NAMALWA (cell line): ENCODE data around the gene ARAP2.

ENCODE experiments used
- DNase-seq: peaks from one replicate; pipeline ENCODE4 v3.0.0-alpha.2; 2015; ENCODE audit warnings: low spot score

Gene ARAP2

DNA sequence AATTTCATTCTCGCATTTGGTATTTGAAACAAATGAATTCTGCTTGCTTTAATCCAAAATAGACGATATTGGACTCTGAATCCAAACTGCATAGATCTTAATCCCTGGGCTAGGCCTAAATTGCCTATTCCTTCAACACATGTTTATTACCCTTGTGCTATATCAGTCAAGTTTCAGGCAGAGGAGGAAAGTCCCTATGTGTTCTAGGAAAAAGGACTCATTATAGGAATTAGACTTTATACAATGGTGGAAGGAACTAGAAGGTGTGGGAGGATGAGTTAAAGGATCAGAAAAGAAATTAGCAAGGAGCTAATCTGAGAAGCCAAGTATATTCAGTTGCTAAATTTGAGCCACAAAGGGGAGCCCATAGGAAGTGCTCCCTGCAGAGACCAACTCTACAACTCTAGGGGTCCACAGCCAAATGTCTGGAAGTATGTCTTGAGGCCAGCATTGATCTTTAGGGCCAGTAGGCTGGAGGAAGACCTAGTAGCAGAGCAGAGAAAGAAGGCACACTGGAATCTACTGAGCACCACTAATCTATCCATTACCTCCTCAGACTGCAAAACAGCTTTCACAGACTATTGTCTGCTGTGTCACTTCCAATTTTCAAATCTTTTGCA, 20.0 kb upstream of the ARAP2 start:
- DNase-seq = no peak

DNA sequence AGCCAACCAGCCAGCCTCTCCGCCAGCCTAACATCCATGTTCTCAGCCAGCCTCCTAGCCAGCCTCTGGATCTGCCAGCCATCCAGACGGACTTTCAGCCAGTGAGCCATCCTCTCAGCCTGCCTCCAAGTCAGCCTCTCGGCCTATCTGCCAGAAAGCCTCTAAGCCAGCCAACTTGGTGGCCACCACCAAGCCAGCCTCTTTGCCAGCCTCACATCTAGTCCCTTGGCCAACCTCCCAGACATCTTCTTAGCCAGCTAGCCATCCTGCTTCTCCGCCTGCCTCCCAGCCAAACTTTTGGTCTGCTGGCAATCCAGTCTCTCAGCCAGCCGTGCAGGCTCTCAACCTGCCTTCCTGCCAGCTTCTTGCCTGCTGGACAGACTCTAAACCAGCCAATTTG, 16.4 kb upstream of the ARAP2 start:
- no peak for DNase-seq

DNA sequence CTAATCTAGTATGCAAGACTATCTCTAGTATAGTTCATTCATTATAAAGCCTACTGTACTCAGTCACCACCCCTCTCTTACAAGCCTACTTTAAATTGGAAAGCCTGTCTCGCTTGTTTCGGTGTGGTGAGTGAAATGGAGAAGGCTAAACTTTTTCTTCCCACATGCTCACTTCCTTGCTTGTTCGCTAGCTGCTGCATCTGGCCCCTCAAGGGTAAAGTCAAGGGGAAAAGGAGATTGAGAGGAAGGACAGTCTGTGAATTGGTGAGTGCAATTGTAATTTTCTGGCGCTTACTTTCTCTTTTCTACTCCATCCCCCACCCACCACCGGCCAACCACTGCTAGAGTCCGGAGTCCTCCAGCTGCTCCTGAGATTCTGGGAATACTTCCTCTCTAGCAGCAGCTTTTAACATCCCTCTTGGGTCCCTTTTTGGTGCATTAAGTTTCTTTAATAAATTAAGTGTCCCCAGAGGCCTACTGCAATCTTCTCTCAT, 12.1 kb upstream of the ARAP2 start:
- DNase-seq = peak; percentile 12

DNA sequence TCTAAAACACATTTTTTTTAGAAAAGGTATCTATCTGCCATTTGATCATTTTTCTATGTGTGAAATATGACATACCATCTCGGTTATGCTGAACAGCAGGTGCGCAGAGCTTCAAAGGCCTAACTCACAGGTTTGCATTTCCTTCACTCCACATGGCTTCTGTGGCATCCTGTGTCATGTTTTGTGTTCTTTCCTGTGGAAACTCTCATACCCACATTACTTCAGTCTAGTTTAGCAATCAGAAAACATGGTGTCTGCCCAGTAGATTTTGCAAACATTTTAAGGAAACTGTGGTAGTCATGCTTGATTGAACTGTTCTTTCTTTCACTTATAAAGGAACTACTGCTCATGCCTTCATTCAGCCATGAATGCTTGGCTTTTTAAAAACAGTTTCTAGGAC, 11.3 kb upstream of the ARAP2 start:
- DNase-seq = peak; percentile 61

DNA sequence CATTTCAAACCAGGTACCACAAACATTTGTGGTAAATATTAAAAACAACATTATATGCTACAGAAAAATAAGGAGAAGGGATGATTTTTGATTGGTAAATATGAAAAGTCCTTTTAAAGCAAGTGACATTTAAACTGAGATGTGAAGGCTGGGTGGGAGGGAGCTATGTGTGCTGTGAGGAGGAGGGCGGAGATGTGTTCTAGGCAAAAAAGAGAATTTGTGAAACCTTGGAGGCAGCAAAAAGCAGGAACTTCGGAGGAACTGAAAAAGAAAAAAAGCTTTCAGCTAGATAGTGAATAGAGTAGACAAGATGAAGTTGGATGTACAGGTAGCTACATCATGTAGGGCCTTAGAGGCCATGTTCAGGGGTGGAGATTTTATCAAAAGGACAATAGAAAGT, 10.1 kb upstream of the ARAP2 start:
- no peak for DNase-seq

DNA sequence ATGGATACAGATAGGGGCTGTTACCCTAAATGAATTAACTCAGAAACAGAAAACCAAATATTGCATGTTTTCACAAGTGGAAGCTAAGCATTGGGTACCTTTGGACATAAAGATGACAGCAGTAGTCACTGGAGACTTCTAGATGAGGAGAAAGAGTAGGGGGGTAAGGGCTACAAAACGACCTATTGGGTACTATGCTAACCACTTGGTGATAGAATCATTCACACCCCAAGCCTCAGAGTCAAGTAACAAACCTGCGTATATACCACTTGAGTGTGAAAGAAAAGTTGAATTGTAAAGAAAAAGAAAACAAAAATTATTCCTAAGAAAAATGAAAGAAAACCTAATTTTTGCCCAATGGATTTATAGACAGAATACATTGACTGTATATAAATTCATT, 7.7 kb upstream of the ARAP2 start:
- no peak for DNase-seq

DNA sequence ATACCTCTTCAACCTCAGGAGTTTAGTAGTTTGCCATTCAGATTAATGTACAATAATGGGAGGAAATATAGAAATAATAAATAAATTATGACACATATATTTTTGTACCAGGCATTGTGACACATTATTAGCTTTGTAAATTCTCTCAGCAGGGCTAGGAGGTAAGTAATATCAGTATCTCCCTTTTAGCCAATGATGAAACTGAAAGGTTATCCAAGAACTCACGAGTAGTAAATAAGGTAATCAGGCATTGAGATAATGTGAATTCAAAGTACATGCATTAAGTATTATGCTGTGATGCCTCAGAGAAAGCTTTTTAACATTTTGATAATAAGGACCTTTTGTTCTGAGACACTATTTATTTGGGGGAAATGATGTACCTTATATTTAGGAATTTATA, 5.3 kb upstream of the ARAP2 start:
- DNase-seq = no peak

DNA sequence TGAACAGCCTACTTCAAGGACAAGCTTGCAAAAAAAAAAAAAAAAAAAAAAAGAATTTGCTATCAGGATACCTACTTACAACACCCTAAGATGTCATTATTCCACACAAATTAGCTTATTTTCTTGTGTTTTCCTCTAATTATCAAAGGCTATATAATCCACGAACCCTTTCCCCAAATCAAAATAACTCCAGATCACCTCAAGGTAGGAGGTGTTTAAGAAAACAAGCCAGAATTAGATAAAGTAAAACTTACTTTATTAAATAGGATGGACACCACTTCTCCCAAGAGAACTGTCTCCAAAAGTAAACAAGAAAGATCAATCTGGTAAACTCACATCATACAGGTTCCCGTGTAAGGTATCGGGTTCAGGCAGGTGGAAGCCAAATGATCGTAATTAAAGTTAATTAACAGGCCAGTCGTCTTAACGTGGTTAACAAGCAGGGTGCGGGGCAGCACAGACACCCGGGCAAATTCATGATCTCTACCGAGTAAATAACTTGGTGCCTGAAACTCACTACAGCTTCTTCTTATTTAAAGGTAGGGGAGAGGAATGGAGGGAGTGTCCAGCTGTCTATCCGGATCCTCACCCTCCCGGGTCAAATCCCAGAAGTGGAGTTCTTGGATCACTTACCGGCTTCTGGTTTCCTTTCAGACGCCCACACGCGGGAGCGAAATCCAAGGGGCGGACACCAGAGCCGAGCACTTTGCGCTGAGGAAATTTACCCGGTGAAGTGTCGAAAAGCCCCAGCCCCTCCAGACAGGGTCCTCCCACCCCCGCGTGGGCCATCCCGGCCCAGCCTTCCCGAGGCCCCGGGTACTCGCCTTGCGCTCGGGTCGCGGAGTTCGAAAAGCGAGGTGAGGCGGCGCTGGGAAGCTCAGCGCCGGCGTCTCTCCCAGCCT, 708 bp downstream of the ARAP2 start:
- peak; percentile 66 for DNase-seq

DNA sequence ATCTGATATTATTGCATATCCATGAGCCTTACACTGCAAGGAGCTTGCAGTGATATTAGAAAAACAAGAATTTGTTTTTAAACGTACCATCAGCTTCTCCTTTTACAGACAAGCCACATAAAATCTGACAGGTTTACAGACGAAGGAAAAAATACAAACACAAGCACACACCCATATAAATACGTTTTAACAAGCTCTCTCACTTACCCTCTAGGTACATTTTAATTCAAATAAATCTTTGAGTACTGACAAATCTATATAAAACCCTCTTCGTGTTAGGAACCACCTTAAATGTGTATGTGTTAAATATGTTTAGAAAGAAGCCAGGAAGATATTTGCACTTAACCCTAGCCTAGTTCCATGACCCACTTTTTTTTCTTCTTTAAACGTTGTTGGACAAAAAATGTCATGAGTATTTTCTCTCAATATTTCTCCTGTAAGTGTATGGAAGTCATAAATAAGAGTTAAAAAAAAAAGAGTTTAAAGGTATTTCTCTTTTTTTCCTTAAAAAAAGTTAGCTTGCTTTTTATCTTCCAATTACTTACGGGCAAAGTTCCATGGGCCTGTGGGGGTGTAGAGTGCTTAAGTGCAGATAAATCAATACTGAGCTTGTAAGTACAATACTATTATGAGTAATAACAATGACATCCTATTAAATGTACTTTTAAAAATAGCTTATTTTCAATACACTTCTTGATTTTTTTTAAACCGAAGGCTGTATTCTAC, 1.5 kb downstream of the ARAP2 start:
- DNase-seq = peak; percentile 41

DNA sequence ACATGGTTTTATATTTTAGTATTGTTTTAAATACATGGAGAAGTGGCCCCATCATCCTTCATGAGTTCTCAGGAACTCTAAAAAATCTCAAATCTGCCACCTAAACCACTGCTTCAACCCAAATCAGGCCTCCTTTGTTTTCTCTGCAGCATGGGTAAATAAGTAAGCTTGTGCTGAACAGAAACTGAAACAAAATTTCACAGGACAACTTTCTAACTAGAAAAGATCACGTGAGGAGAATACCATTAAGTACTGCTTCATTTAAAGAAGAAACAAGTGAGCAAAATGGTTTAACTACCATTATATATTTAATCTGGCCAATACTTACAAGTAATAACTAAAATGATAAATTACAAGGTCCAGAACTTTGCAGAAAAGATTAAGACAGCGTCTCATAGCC, 2.5 kb downstream of the ARAP2 start:
- DNase-seq = peak; percentile 79

DNA sequence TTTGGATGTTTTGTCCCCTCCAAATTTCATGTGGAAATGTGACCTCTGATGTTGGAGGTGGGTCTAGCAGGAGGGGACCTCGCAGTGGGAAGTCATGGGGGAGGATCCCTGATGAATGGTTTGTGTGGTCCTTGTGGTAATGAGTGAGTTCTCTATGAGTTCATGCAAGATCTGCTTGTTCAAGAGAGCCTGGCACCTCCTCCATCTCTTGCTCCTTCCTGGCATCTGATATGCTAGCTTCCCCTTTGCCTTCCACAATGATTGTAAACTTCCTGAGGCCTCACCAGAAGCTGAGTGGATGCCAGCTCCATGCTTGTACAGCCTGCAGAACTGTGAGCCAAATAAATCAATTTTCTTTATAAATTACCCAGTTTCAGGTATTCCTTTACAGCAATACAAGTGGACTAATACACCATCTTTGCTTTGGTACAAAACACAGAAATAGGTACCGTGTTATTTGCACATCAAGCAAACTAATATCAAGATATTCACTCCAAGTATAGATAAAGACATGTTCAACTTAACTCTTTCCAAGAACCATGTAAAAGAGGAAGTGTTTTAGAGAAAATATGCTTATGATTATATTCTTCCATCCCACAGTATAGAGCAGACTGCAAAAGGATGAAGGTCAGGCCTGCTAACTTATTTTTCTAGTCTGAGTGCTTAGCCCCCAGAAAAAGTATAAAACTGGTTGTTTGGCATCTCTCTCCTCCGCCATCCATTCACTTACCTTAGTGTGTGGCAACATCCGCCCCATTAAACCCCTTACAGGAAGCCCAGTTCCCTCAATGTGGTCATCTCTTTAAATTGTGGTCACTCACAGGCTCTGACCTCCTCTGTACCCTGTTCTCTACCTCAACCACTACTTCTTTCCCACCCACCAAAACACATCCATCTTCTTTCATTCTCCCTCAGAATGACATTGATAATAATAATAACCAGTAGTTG, 6.7 kb downstream of the ARAP2 start:
- DNase-seq = no peak

DNA sequence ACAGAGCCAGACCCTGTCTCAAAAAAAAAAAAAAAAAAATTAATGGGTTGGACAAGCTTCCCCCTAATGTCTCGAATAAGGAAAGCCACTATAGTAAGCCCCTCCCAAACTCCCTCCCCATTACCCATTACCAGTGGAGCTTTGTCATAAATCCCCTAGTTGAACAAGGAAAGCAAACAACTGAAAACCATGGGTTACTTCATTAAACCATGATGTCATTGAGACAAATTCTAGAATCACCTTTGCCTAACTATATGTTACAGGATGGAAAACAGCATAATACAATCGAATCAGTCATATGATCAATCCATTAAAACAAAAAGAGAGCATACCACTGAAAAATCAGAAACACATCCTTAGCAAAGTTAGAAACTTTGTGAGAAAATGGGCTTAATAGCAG, 8.2 kb downstream of the ARAP2 start:
- no peak for DNase-seq

DNA sequence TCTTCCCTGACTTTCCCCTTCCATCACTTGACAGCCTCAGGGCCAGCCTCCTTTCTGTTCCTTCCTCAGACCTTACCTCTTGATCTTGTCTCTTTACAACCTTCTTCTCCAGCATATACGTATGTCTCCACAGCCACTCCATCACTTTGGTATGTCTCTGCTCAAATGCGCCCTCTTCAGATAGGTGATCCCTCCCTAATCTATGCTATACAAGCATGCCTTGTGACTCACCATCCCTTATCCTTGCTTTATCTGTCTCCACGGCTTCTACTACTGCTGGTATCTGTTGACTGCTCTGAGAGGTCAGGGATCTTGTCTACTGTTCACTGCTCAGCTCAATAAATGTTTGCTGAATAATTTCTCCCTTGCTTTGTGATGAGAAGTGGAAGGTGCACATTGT, 9.0 kb downstream of the ARAP2 start:
- DNase-seq = no peak

DNA sequence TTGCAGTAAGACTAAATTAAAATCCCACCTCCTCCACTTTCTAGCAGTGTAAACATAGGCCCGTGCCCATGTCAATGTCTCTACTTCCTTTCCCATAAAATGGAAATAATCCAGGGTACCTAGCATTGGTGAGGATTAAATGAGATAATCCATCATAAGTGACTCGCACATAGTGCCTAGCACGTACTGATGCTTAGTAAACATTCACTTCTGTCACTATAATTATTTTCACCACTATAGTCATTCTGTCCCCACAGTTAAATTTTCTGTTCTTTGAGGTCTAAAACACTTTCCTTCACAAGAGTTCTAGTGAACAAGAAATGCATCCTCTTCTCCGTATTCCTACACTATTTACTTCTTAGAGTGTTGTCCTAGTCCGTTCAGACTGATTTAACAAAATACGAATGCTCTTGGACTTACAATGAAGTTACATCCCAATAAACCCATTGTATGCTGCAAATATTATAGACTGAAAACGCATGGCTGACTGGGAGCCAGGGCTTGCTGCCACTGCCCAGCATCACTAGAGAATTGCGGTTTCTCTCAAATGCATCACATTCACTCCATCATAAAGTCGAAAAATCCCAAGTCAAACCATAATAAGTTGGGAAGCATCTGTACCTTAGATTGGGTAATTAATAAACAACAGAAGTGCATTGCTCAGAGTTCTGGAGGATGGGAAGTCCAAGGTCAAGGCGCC, 10.6 kb downstream of the ARAP2 start:
- DNase-seq = no peak

DNA sequence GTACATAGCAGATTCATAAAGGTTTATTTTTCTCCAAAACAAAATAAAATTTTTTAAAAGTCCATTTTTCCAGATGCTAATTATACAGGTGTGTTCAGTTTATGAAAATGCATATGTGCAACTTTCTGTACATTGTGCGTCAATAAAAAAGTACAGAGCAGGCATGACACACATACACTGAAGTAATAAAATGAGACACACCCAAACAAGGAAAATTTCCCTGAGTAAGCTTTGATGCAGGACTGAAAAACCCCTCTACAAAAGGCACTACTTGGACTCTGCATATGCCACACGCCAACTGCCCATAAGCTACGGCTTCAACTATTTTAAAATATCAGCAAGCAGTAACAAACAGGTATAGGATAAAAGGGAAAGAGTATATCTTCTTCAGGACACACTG, 13.8 kb downstream of the ARAP2 start:
- DNase-seq = no peak

DNA sequence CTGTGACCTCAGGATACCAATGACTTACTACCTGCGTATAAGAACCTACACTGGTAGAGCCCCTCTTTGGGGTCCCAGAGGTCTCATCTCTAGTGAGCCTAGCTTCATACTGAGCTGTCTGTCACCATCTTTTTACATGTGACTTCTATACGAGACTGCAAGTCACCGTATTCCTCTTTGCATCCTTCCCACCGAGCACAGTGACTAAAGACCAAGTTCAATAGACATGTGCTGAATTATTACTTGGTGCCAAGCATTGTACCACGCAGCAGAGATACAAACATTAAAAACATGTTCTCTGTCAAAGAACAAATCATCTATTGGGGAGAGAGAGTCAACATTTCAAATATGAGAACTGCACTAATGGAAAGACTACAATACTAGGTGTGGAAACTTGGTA, 16.4 kb downstream of the ARAP2 start:
- no peak for DNase-seq

DNA sequence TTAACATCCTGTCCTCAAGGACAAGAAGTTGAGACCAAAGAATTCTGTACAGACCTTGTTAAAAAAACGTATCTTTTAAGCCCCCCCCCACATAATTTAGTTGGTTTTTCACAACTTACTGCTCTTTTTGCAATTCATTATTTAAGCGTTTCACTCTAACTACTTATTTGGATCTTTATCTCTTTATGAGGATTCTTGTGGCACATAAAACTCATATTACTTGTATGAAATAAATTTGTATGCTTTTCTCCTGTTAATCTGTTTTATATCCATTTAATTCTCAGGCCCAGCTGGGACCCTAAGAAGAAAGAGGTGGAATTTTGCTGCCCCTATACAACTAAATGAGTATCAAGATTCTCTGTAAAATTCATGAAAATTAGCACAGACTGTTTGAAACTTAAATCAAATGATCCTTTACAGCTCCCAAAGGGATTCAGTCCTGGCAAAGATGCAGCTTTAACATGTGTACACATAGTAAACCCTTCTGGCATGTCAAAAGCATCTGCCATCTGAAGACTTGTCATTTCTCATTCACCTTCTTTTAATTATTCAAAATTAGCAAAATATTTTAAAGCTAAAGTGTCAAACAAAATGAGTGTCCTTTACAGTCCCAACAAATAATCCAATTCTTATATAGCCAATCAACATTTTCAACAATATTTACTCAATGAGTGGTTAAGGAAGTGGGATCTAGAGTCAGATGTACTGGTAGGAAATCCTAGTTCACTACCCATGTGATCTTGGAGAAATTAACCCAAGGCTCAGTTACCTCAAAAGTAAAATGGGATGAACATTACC, 17.7 kb downstream of the ARAP2 start:
- no peak for DNase-seq

DNA sequence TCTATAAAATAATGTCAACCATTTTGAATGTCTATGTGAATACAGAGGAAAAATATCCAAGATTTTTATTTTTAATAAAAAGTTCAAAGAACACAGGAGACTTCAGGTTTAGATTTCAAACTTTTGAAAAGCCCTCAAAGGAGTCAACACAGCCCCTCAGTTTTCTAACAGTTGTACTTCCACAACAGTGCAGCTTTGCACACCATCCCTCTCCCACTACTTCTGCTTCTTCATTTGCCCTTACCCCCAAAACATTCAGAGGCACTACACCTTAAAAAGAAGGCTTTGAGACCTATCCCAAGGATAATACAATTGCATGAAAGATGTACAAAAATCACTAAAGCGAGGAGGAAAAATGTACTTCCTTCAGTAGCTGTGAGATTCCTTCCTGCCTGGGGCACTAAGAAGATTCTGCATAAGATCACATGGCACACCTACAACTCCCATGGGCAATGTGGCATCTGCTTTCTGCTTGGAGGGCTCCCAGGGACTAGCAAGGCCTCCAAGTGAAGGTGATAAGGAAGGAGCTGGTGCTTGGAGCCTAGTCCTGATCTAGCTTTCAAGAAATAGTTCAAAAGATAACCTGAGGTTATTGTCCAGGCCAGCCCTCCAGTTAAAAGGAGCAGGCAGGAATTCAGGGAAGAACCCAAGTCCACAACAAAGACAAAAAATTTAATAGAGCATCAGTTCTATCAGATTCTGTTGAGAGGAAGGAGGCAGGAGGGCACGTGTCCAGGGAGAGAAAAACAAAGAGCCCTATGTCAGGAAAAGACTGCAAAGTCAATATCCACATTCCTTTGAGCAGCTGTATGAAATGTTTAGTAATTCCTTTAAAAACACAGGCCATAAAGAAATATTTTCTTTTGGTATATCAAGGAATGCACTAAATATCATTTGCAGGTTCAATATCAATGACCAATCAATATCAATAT, 19.1 kb downstream of the ARAP2 start:
- DNase-seq = peak; percentile 9

DNA sequence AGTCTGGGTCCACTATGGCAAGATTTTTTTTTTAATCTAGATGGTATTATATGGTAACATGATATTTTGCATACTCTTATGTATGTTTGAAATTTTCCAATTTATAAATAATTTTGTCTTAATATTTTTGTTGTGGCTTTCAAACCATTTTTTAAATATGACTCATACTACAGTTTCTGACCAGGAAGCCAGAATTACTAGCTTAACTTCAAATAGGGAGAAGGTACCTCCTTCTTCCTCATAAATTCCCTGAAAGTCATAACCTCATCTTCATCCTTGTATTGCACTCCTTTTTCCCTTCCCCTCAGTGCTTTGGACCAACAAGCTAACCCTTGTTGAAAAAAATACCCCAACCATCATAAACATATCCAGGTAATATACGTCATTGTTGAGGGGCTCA, 21.6 kb downstream of the ARAP2 start:
- DNase-seq = no peak
